NOMO-1 treated with DMSO at 0.1 percent for 48 hours (cell line): ENCODE results near the gene CUL7.
"Not testable (repeated sequence)": the region's sequence is repeated elsewhere in the genome, so short reads cannot be mapped to it uniquely, and the experiment has no call there.

Experiments
- DNase-seq: peaks from one replicate; lab custom pipeline; 2025; ENCODE audit not compliant: unreplicated experiment; lab: John Stamatoyannopoulos, UW

CUL7 gene

GRCh38 chr6:43053545-43054205 lies at the start of gene CUL7:
Gene CUL7 (minus strand): TSS chr6:43053851. CDS start chr6:43052788, 1,063 bp downstream.
- DNase-seq = peak; percentile 91

- DNase-seq = no peak
Measured at GRCh38 chr6:43101497-43101896, 47.8 kb upstream of the CUL7 start.

- no peak for DNase-seq
Measured at GRCh38 chr6:43097502-43097901, 43.9 kb upstream of the CUL7 start.

- no peak for DNase-seq
Measured at GRCh38 chr6:43097098-43097489, 43.4 kb upstream of the CUL7 start.

GRCh38 chr6:43096451-43097097 lies 42.9 kb upstream of the CUL7 start:
- no peak for DNase-seq

GRCh38 chr6:43095939-43096338 lies 42.3 kb upstream of the CUL7 start:
- DNase-seq = no peak

GRCh38 chr6:43093436-43094289 lies 40.0 kb upstream of the CUL7 start:
- DNase-seq = no peak

- DNase-seq = no peak
Measured at GRCh38 chr6:43092635-43093034, 39.0 kb upstream of the CUL7 start.

- DNase-seq = no peak
Measured at GRCh38 chr6:43091436-43091991, 37.9 kb upstream of the CUL7 start.

GRCh38 chr6:43091020-43091419 lies 37.4 kb upstream of the CUL7 start:
- DNase-seq = no peak

- no peak for DNase-seq
Measured at GRCh38 chr6:43090559-43090956, 36.9 kb upstream of the CUL7 start.

- DNase-seq = no peak
Measured at GRCh38 chr6:43089874-43090558, 36.4 kb upstream of the CUL7 start.

- DNase-seq = no peak
Measured at GRCh38 chr6:43089467-43089866, 35.8 kb upstream of the CUL7 start.

GRCh38 chr6:43088654-43089056 lies 35.0 kb upstream of the CUL7 start:
- no peak for DNase-seq

GRCh38 chr6:43086022-43086658 lies 32.5 kb upstream of the CUL7 start:
- no peak for DNase-seq

- DNase-seq = peak; percentile 15
Measured at GRCh38 chr6:43082806-43083655, 29.4 kb upstream of the CUL7 start.

GRCh38 chr6:43081922-43082321 lies 28.3 kb upstream of the CUL7 start:
- not testable (repeated sequence) for DNase-seq

GRCh38 chr6:43081043-43081442 lies 27.4 kb upstream of the CUL7 start:
- DNase-seq = no peak

GRCh38 chr6:43078691-43079090 lies 25.0 kb upstream of the CUL7 start:
- no peak for DNase-seq
